Ishikawa (cell line): ENCODE data around the gene TNFRSF19.

ENCODE experiments used
- CREB1 ChIP-seq: IDR thresholded peaks from 2 replicates; pipeline ENCODE4 v1.6.1; 2012; ENCODE audit warnings: low read depth
- EP300 ChIP-seq: IDR thresholded peaks from 2 replicates; pipeline ENCODE4 v1.6.1; 2012; ENCODE audit warnings: borderline replicate concordance
- NFIC ChIP-seq: IDR thresholded peaks from 2 replicates; pipeline ENCODE4 v1.6.1; 2012
- RAD21 ChIP-seq: IDR thresholded peaks from 2 replicates; pipeline ENCODE4 v1.6.1; 2012; ENCODE audit warnings: low read depth
- TAF1 ChIP-seq: IDR thresholded peaks from 2 replicates; pipeline ENCODE4 v1.6.1; 2012; ENCODE audit warnings: low read depth, mild to moderate bottlenecking
- YY1 ChIP-seq: IDR thresholded peaks from 2 replicates; pipeline ENCODE4 v1.6.1; 2012; ENCODE audit warnings: low read depth
- ZBTB7A ChIP-seq: IDR thresholded peaks from 2 replicates; pipeline ENCODE4 v1.6.1; 2012; ENCODE audit warnings: low read depth
- TF ChIP-seq, protein P1 (sequence below): IDR thresholded peaks from 2 replicates; pipeline ENCODE4 v1.6.1; 2012; ENCODE audit warnings: low read depth, mild to moderate bottlenecking
- TF ChIP-seq, protein P2 (sequence below): IDR thresholded peaks from 2 replicates; pipeline ENCODE4 v1.6.1; 2012
- TF ChIP-seq, protein P3 (sequence below): IDR thresholded peaks from 2 replicates; pipeline ENCODE4 v1.6.1; 2012

DNA sequence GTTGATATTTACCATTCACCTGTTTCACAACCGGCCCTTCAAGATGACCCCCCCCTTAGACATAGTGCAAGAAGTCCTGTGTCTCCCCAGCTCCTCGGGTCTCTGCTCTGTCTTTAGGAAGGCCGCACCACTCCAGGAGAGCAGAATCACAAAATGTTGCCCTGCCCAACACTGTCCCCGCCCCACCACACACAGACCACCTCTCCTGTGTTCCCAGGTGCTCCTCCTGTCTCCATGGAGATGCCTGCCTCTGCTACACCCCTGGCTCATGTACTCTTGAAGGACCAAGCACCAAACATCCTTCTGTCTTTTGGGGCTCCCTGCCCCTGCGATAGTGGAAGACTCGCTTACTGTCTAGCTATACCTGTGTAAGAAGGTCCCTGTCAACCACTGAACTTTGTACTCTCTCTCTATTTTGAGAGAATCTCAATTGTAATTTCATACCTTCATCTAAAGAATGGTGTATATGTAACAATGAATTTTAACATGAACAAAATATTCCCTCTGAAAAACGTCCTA lies 9.6 kb upstream of the TNFRSF19 start:
- TF ChIP-seq, protein P1, sequence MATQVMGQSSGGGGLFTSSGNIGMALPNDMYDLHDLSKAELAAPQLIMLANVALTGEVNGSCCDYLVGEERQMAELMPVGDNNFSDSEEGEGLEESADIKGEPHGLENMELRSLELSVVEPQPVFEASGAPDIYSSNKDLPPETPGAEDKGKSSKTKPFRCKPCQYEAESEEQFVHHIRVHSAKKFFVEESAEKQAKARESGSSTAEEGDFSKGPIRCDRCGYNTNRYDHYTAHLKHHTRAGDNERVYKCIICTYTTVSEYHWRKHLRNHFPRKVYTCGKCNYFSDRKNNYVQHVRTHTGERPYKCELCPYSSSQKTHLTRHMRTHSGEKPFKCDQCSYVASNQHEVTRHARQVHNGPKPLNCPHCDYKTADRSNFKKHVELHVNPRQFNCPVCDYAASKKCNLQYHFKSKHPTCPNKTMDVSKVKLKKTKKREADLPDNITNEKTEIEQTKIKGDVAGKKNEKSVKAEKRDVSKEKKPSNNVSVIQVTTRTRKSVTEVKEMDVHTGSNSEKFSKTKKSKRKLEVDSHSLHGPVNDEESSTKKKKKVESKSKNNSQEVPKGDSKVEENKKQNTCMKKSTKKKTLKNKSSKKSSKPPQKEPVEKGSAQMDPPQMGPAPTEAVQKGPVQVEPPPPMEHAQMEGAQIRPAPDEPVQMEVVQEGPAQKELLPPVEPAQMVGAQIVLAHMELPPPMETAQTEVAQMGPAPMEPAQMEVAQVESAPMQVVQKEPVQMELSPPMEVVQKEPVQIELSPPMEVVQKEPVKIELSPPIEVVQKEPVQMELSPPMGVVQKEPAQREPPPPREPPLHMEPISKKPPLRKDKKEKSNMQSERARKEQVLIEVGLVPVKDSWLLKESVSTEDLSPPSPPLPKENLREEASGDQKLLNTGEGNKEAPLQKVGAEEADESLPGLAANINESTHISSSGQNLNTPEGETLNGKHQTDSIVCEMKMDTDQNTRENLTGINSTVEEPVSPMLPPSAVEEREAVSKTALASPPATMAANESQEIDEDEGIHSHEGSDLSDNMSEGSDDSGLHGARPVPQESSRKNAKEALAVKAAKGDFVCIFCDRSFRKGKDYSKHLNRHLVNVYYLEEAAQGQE, result no peak
- TF ChIP-seq CREB1 (no peak), EP300 (no peak), TAF1 (no peak), ZBTB7A (no peak), YY1 (no peak), RAD21 (no peak), NFIC (no peak)
- TF ChIP-seq, protein P2, sequence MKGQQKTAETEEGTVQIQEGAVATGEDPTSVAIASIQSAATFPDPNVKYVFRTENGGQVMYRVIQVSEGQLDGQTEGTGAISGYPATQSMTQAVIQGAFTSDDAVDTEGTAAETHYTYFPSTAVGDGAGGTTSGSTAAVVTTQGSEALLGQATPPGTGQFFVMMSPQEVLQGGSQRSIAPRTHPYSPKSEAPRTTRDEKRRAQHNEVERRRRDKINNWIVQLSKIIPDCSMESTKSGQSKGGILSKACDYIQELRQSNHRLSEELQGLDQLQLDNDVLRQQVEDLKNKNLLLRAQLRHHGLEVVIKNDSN, result no peak
- TF ChIP-seq, protein P3, sequence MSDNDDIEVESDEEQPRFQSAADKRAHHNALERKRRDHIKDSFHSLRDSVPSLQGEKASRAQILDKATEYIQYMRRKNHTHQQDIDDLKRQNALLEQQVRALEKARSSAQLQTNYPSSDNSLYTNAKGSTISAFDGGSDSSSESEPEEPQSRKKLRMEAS, result no peak
